Endothelial cell of umbilical vein (primary cell): ENCODE measurements around the gene SLC10A2. TPM values are rescaled to one million over a fixed set of nuclear protein-coding genes. Genes with fewer than 3 reads are reported as not detected.

Experiments used
- Bru-seq: library from RNA; stranded (reverse); fragments of 400-500 nt; gene quantifications from one replicate; lab custom pipeline; 2021; lab: Mats Ljungman, UMichigan
- BruChase-seq, 2 experiments: library from RNA; stranded (reverse); fragments of 400-500 nt; gene quantifications; one replicate each; lab custom pipeline; 2021; lab: Mats Ljungman, UMichigan
- BruUV-seq: library from RNA; stranded (reverse); fragments of 400-500 nt; replicated peaks from 2 replicates; lab custom pipeline; 2021; lab: Mats Ljungman, UMichigan
- CTCF ChIA-PET: fragments of 300-600, 350-600 bp; sonication (Branson Sonifier 250); formaldehyde crosslinking; loops from one replicate; lab custom pipeline; 2021; ENCODE audit warnings: antibody characterized with exemption, inconsistent platforms; lab: Charles Lee
- POLR2A ChIA-PET: fragments of 300-600, 350-600 bp; sonication (Branson Sonifier 250); formaldehyde crosslinking; loops from one replicate; lab custom pipeline; 2021; ENCODE audit warnings: antibody characterized with exemption, inconsistent platforms; lab: Charles Lee
- DNase-seq: peaks from one replicate; pipeline ENCODE4 v3.0.0-alpha.2; 2011; ENCODE audit warnings: low read depth, low spot score
- FAIRE-seq: peaks from 2 replicates; lab custom pipeline; 2011; peaks lifted over from hg19 to GRCh38; lab: Jason Lieb, UNC
- H2AFZ ChIP-seq: 2 replicates; pipeline ENCODE4 v1.6.0; 2012; ENCODE audit warnings: low read depth, low read length, control low read depth, inconsistent platforms
- H3K27ac ChIP-seq: 2 replicates; pipeline ENCODE4 v1.5.1; 2011; ENCODE audit warnings: low read depth, mild to moderate bottlenecking, control low read depth, low read length, moderate library complexity; ENCODE audit not compliant: insufficient read depth
- H3K27me3 ChIP-seq, 2 experiments: 2 replicates each; pipeline versions ENCODE4 v1.6.0 to v1.6.1; 2011; ENCODE audit warnings: low read length in 2 of 2, mixed read lengths in 1 of 2; ENCODE audit not compliant: control insufficient read depth in 2 of 2, insufficient read depth in 2 of 2
- H3K36me3 ChIP-seq, 2 experiments: 2 replicates in 1 of 2; 3 replicates in 1 of 2; pipeline ENCODE4 v1.5.1; 2011; ENCODE audit warnings: low read length in 2 of 2, mild to moderate bottlenecking in 1 of 2, moderate library complexity in 1 of 2; ENCODE audit not compliant: control insufficient read depth in 2 of 2, insufficient read depth in 2 of 2; ENCODE audit errors: extremely low read depth in 1 of 2
- H3K4me1 ChIP-seq: 3 replicates; pipeline ENCODE4 v1.5.1; 2011; ENCODE audit warnings: mild to moderate bottlenecking, low read length; ENCODE audit not compliant: control insufficient read depth, insufficient read depth; ENCODE audit errors: extremely low read depth
- H3K4me2 ChIP-seq: 2 replicates; pipeline ENCODE4 v1.6.1; 2011; ENCODE audit warnings: low read length, control low read depth, mixed read lengths; ENCODE audit not compliant: insufficient read depth
- H3K4me3 ChIP-seq, 3 experiments: fragments of 200-600 bp in 1 of 3; sonication (generic), shearing (Covaris generic) in 1 of 3; replicated peaks in 1 of 3; 2 replicates each; pipeline ENCODE4 v1.5.1; 2011 to 2016; ENCODE audit warnings: control low read depth in 3 of 3, low read length in 3 of 3, mild to moderate bottlenecking in 2 of 3, inconsistent platforms in 1 of 3, low read depth in 1 of 3, moderate library complexity in 1 of 3; ENCODE audit not compliant: insufficient read depth in 1 of 3
- H3K79me2 ChIP-seq: 2 replicates; pipeline ENCODE4 v1.6.0; 2012; ENCODE audit warnings: low read length, inconsistent platforms; ENCODE audit not compliant: control insufficient read depth, insufficient read depth
- H3K9ac ChIP-seq: replicated peaks from 2 replicates; pipeline ENCODE3; 2011; ENCODE audit warnings: low read length, control low read depth; ENCODE audit not compliant: insufficient read depth; ENCODE audit errors: extremely low read depth
- H3K9me1 ChIP-seq: replicated peaks from 3 replicates; pipeline ENCODE4 v1.6.0; 2011; ENCODE audit warnings: mild to moderate bottlenecking, low read length; ENCODE audit not compliant: control insufficient read depth, insufficient read depth; ENCODE audit errors: extremely low read depth
- H3K9me3 ChIP-seq: replicated peaks from 2 replicates; pipeline ENCODE4 v1.5.1; 2012; ENCODE audit warnings: low read length, inconsistent platforms; ENCODE audit not compliant: control insufficient read depth, insufficient read depth
- H4K20me1 ChIP-seq: replicated peaks from 2 replicates; pipeline ENCODE3; 2011; ENCODE audit warnings: mild to moderate bottlenecking, low read length; ENCODE audit not compliant: control insufficient read depth, insufficient read depth; ENCODE audit errors: extremely low read depth
- CTCF ChIP-seq, 2 donors: IDR thresholded peaks; 1 replicate in 1 of 2; 2 replicates in 1 of 2; pipeline ENCODE4 v1.5.1; 2011; ENCODE audit warnings: low read length in 2 of 2, mild to moderate bottlenecking in 2 of 2, moderate library complexity in 2 of 2, control low read depth in 1 of 2, inconsistent platforms in 1 of 2, low read depth in 1 of 2; ENCODE audit not compliant: insufficient read depth in 1 of 2; ENCODE audit errors: extremely low read depth in 1 of 2
- EZH2 ChIP-seq: IDR thresholded peaks from 2 replicates; pipeline ENCODE4 v1.6.1; 2012; ENCODE audit warnings: borderline replicate concordance, low read depth, mild to moderate bottlenecking, moderate library complexity, low read length, inconsistent platforms; ENCODE audit not compliant: severe bottlenecking
- FOS ChIP-seq: IDR thresholded peaks from 2 replicates; pipeline ENCODE4 v1.6.1; 2011; ENCODE audit warnings: mild to moderate bottlenecking, low read length, moderate library complexity, borderline replicate concordance; ENCODE audit not compliant: insufficient read depth
- GATA2 ChIP-seq: IDR thresholded peaks from 2 replicates; pipeline ENCODE4 v1.7.0; 2011; ENCODE audit warnings: low read depth, mild to moderate bottlenecking, moderate library complexity, mixed read lengths, low read length; ENCODE audit not compliant: insufficient read length, insufficient read depth
- JUN ChIP-seq: IDR thresholded peaks from 2 replicates; pipeline ENCODE4 v1.6.1; 2011; ENCODE audit warnings: borderline replicate concordance, low read depth; ENCODE audit not compliant: insufficient read length, insufficient read depth
- MAX ChIP-seq: IDR thresholded peaks from 2 replicates; pipeline ENCODE4 v1.6.1; 2011; ENCODE audit not compliant: insufficient read depth, insufficient read length
- MYC ChIP-seq: IDR thresholded peaks from one replicate; pipeline ENCODE4 v1.6.1; 2011; ENCODE audit warnings: mild to moderate bottlenecking, low read depth, low read length
- POLR2A ChIP-seq: IDR thresholded peaks from 2 replicates; pipeline ENCODE4 v1.6.1; 2012; ENCODE audit warnings: low read depth, mild to moderate bottlenecking, control low read depth, low read length
- POLR2AphosphoS5 ChIP-seq: IDR thresholded peaks from 2 replicates; pipeline ENCODE4 v1.6.1; 2012; ENCODE audit warnings: low read depth, mild to moderate bottlenecking, control low read depth, low read length, moderate library complexity; ENCODE audit not compliant: insufficient read depth
- dilution Hi-C: fragments of 300-500 bp; cut with MboI; formaldehyde crosslinking; loops from one replicate; pipeline ENCODE4 v1.15.0; 2019; ENCODE audit warnings: low sequenced_read_pairs; ENCODE audit not compliant: extremely low pct_ligation_motif_present
- intact Hi-C: fragments of 100-400 bp; cut with micrococcal nuclease; formaldehyde crosslinking; loops from one replicate; pipeline ENCODE4 v1.10.0; 2022
- long read RNA-seq: library from polyadenylated mRNA; stranded (forward); transcript quantifications from one replicate; pipeline ENCODE4 v2.0.0, GENCODE V29; 2021
- polyA minus RNA-seq, 3 experiments: library from RNA; depleted of rRNA, polyadenylated mRNA; stranded (reverse); fragments of >200 nt; gene quantifications; 1 replicate in 1 of 3; 2 replicates in 2 of 3; pipeline ENCODE4 v1.2.3, GENCODE V29; 2011
- polyA plus RNA-seq, 4 experiments: library from polyadenylated mRNA; depleted of rRNA in 3 of 4; stranded (reverse) in 3 of 4; unstranded in 1 of 4; fragments of >200 nt; gene quantifications; 2 replicates each; pipeline versions ENCODE4 v1.2.1 to v1.2.3, GENCODE V29; 2011 to 2012; ENCODE audit warnings: missing spikeins in 1 of 4
- total RNA-seq: library from RNA; stranded (reverse); gene quantifications from 2 replicates; pipeline ENCODE4 v1.2.3, GENCODE V29; 2021

Gene SLC10A2
- total RNA-seq (not detected in 2 replicates), polyA plus RNA-seq (not detected in 2 replicates), polyA minus RNA-seq (not detected in 2 replicates), Bru-seq, nascent RNA (not detected), BruChase-seq, experiment 1, labeled RNA remaining after a 6-hour chase (not detected), BruChase-seq, experiment 2, labeled RNA remaining after a 2-hour chase (not detected)
- polyA plus RNA-seq (2011; cell fraction: cytosol; rRNA removed): not detected in 2 replicates
- not detected in 2 replicates for polyA plus RNA-seq (2011; cell fraction: nucleus; rRNA removed)
- not detected in 2 replicates for polyA plus RNA-seq (2012)
- not detected for polyA minus RNA-seq (2011; cell fraction: cytosol; rRNA and poly(A)+ RNA removed)
- not detected in 2 replicates for polyA minus RNA-seq (2011; cell fraction: nucleus; rRNA and poly(A)+ RNA removed)
- long read RNA-seq: 0 reads

- TF ChIP-seq POLR2A (no peak), FOS (no peak), MAX (no peak), CTCF (IDR thresholded peaks at IDR 0.05; ENCODE audit: extremely low read depth in 1 of 2, insufficient read depth in 1 of 2, low read depth in 1 of 2, low read length in 2 of 2) (no peak), JUN (no peak), EZH2 (no peak), MYC (no peak), GATA2 (no peak), POLR2AphosphoS5 (no peak)
- Histone ChIP-seq H3K27me3 (no peaks in the 10 kb centered on the region), H2AFZ (no peak within 1 kb of the TSS), H3K4me2 (no peak within 1 kb of the TSS), H3K9ac (no peak within 1 kb of the TSS), H3K9me1 (no peaks in the 10 kb centered on the region), H3K79me2 (no peaks in the 10 kb centered on the region), H3K27ac (no peak within 1 kb of the TSS), H3K4me3 (no peak within 1 kb of the TSS), H3K4me1 (no peaks in the 10 kb centered on the region), H4K20me1 (no peaks in the 10 kb centered on the region), H3K36me3 (no peaks in the 10 kb centered on the region), H3K9me3 (no peaks in the 10 kb centered on the region)
- dilution Hi-C loops (no loop called here), intact Hi-C loops (no loop called here)
- FAIRE-seq (no peak), DNase-seq (no peak)
- ChIA-PET CTCF (no interaction called here), POLR2A (no interaction called here)
- BruUV-seq: no TSS peak
Observed at GRCh38 chr13:103066079-103066780, at the start of gene SLC10A2. SLC10A2 (minus strand) TSS chr13:103066417; CDS start chr13:103066249, 168 bp downstream.
